GM12878 (cell line): ENCODE data around the gene EHF. TPM values are rescaled to one million over a fixed set of nuclear protein-coding genes. Genes with fewer than 3 reads are reported as not detected.

Experiments
- BACH1 ChIP-seq: fragments of 450-650 bp; IDR thresholded peaks from 2 replicates; pipeline ENCODE4 v1.6.1; 2017; ENCODE audit warnings: mild to moderate bottlenecking, borderline replicate concordance
- CEBPB ChIP-seq, 2 experiments: fragments of 150-350 bp in 1 of 2; IDR thresholded peaks; 2 replicates each; pipeline ENCODE4 v1.6.1; 2012 to 2014; ENCODE audit warnings: low read depth in 2 of 2, low read length in 2 of 2, borderline replicate concordance in 1 of 2, inconsistent platforms in 1 of 2
- CUX1 ChIP-seq: IDR thresholded peaks from 2 replicates; pipeline ENCODE4 v1.6.1; 2012; ENCODE audit warnings: improper control_type of control experiment, low read depth, low read length; ENCODE audit not compliant: insufficient replicate concordance
- EGR1 ChIP-seq, 2 experiments: IDR thresholded peaks; 1 replicate in 1 of 2; 2 replicates in 1 of 2; pipeline ENCODE4 v1.6.1; 2011 to 2012; ENCODE audit warnings: low read depth in 2 of 2, low read length in 2 of 2, borderline replicate concordance in 1 of 2, mild to moderate bottlenecking in 1 of 2, moderate library complexity in 1 of 2
- FOXM1 ChIP-seq: IDR thresholded peaks from 2 replicates; pipeline ENCODE4 v1.6.1; 2012; ENCODE audit warnings: low read depth, mild to moderate bottlenecking, inconsistent platforms, low read length, moderate library complexity
- HDAC2 ChIP-seq: fragments of 200-600 bp; sonication (generic); IDR thresholded peaks from 2 replicates; pipeline ENCODE4 v1.6.1; 2017
- KAT2A ChIP-seq: conservative IDR thresholded peaks from 2 replicates; pipeline ENCODE4 v1.6.1; 2011; ENCODE audit warnings: low read depth, low read length; ENCODE audit not compliant: control insufficient read depth
- KDM1A ChIP-seq: fragments of 200-600 bp; sonication (generic); IDR thresholded peaks from 2 replicates; pipeline ENCODE4 v1.6.1; 2016; ENCODE audit warnings: borderline replicate concordance
- MTA2 ChIP-seq: fragments of 450-650 bp; IDR thresholded peaks from 2 replicates; pipeline ENCODE4 v1.6.1; 2016; ENCODE audit warnings: low read depth, mild to moderate bottlenecking, moderate library complexity
- NBN ChIP-seq: fragments of 450-650 bp; IDR thresholded peaks from 2 replicates; pipeline ENCODE4 v1.6.1; 2016
- NR2F1 ChIP-seq: fragments of 450-650 bp; conservative IDR thresholded peaks from 2 replicates; pipeline ENCODE4 v1.6.1; 2017; ENCODE audit warnings: mild to moderate bottlenecking
- PML ChIP-seq: IDR thresholded peaks from 2 replicates; pipeline ENCODE4 v1.6.1; 2012; ENCODE audit warnings: low read length, inconsistent platforms
- POLR2AphosphoS5 ChIP-seq: IDR thresholded peaks from 2 replicates; pipeline ENCODE4 v1.6.1; 2011; ENCODE audit warnings: mild to moderate bottlenecking, low read length, inconsistent platforms
- RAD51 ChIP-seq: fragments of 450-650 bp; IDR thresholded peaks from 2 replicates; pipeline ENCODE4 v1.6.1; 2016; ENCODE audit warnings: moderate library complexity, mild to moderate bottlenecking, inconsistent platforms
- SIX5 ChIP-seq: IDR thresholded peaks from 2 replicates; pipeline ENCODE4 v1.6.1; 2011; ENCODE audit warnings: mild to moderate bottlenecking, low read depth, low read length, moderate library complexity; ENCODE audit not compliant: severe bottlenecking
- SMC3 ChIP-seq: IDR thresholded peaks from 2 replicates; pipeline ENCODE4 v1.6.1; 2011; ENCODE audit warnings: low read length, improper control_type of control experiment, borderline replicate concordance
- SPI1 ChIP-seq: IDR thresholded peaks from 2 replicates; pipeline ENCODE4 v1.6.1; 2011; ENCODE audit warnings: low read depth, mild to moderate bottlenecking, low read length, moderate library complexity, borderline replicate concordance; ENCODE audit not compliant: insufficient read depth
- SREBF1 ChIP-seq: IDR thresholded peaks from 2 replicates; pipeline ENCODE4 v1.6.1; 2012; ENCODE audit warnings: mild to moderate bottlenecking, low read length
- SUZ12 ChIP-seq: fragments of 200-600 bp; sonication (generic); IDR thresholded peaks from one replicate; pipeline ENCODE4 v1.6.1; 2018; ENCODE audit warnings: antibody characterized with exemption, mild to moderate bottlenecking; ENCODE audit not compliant: unreplicated experiment
- TCF12 ChIP-seq: IDR thresholded peaks from 2 replicates; pipeline ENCODE4 v1.6.1; 2011; ENCODE audit warnings: low read depth, mild to moderate bottlenecking, low read length
- YY1 ChIP-seq: IDR thresholded peaks from 2 replicates; pipeline ENCODE4 v1.6.1; 2011; ENCODE audit warnings: low read depth, mild to moderate bottlenecking, low read length
- ZBED1 ChIP-seq: IDR thresholded peaks from 2 replicates; pipeline ENCODE4 v1.6.1; 2016; ENCODE audit warnings: borderline replicate concordance
- ZBTB33 ChIP-seq: fragments of 450-650 bp; IDR thresholded peaks from 2 replicates; pipeline ENCODE4 v1.6.1; 2017; ENCODE audit warnings: mild to moderate bottlenecking
- polyA plus RNA-seq, 11 experiments: library from polyadenylated mRNA; depleted of rRNA in 4 of 11; unstranded in 6 of 11; stranded (reverse) in 5 of 11; fragments of >200 nt; fragmentation: Nextera tagmentation in 4 of 11; fragmentation: Illumina TruSeq in 1 of 11; extraction: Ambion mirVana in 4 of 11; extraction: Trizol in 1 of 11; gene quantifications; 1 replicate in 1 of 11; 2 replicates in 10 of 11; pipeline versions ENCODE4 v1.2.1 to v1.2.3, GENCODE V29; 2011 to 2016; ENCODE audit warnings: inconsistent platforms in 2 of 11, missing spikeins in 2 of 11, low read depth in 1 of 11
- total RNA-seq, 4 experiments: library from RNA; depleted of rRNA in 3 of 4; stranded (reverse); fragments of >200 nt in 3 of 4; fragmentation: Illumina TruSeq in 1 of 4; extraction: Trizol in 1 of 4; gene quantifications; 2 replicates each; pipeline versions ENCODE4 v1.2.1 to v1.2.3, GENCODE V29; 2013 to 2021
- TF ChIP-seq, protein P1 (sequence below): fragments of 450-650 bp; IDR thresholded peaks from 2 replicates; pipeline ENCODE4 v1.6.1; 2017; ENCODE audit warnings: mild to moderate bottlenecking, low read depth, inconsistent platforms; ENCODE audit not compliant: poor library complexity, severe bottlenecking

EHF gene
- total and polyA plus RNA-seq, 10 of the 15 experiments (the other 5 are each of a cell fraction or from before 2014, with no cell fraction given): 0.04 to 0.33 (median 0.06) TPM; not detected in 6

DNA sequence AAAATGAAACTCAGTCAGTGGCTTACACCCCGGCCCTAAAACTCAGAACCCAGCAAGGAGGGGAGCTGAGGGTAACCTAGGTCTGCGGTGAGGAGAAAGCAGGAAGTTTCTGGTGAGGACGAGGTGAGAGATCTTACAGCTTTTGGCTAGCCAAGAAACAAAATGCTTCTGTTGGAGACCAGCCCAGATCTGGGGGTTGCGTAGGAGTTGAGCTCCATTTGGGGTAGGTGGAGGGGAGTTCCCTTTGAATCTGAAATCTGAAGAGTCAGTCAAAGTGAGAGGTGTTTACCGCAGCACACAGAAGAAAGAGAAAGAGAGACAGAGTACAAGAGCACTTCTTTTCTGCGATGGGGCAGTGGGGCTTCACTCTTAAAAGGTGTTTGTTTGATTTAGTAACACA, 29.6 kb downstream of the EHF start (continued):
- TF ChIP-seq, protein P1, sequence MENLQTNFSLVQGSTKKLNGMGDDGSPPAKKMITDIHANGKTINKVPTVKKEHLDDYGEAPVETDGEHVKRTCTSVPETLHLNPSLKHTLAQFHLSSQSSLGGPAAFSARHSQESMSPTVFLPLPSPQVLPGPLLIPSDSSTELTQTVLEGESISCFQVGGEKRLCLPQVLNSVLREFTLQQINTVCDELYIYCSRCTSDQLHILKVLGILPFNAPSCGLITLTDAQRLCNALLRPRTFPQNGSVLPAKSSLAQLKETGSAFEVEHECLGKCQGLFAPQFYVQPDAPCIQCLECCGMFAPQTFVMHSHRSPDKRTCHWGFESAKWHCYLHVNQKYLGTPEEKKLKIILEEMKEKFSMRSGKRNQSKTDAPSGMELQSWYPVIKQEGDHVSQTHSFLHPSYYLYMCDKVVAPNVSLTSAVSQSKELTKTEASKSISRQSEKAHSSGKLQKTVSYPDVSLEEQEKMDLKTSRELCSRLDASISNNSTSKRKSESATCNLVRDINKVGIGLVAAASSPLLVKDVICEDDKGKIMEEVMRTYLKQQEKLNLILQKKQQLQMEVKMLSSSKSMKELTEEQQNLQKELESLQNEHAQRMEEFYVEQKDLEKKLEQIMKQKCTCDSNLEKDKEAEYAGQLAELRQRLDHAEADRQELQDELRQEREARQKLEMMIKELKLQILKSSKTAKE: peak; percentile 93
- TF ChIP-seq CUX1 (no peak), SREBF1 (no peak), HDAC2 (no peak), FOXM1 (peak; percentile 91), ZBTB33 (no peak), KDM1A (no peak), POLR2AphosphoS5 (no peak), SIX5 (no peak), ZBED1 (peak; percentile 85; the same call in 1 of the 2 replicates), NBN (peak; percentile 74), RAD51 (no peak), BACH1 (peak; percentile 59; the same call in 1 of the 2 replicates), CEBPB (IDR thresholded peaks at IDR 0.05; ENCODE audit: borderline replicate concordance in 1 of 2, low read depth in 2 of 2, low read length in 2 of 2) (0 out of 4 replicates have a peak, but pooled peaks of 1 of the 2 experiments have one; percentile 63), KAT2A (no peak), PML (0 out of 2 replicates have a peak, but pooled peaks have one; percentile 40), SUZ12 (no peak), EGR1 (IDR thresholded peaks at IDR 0.05; ENCODE audit: borderline replicate concordance in 1 of 2, low read depth in 2 of 2, low read length in 2 of 2) (peak in 1 of 2 experiments; percentile 96; a peak in 2 of 3 replicates), SPI1 (no peak), TCF12 (peak; percentile 54), SMC3 (no peak), NR2F1 (peak; percentile 51; the same call in 1 of the 2 replicates), YY1 (peak; percentile 63), MTA2 (peak; percentile 87)
